Psoas muscle (tissue), 8 donors: Measurements from ENCODE around the gene MAL. TPM values are rescaled to one million over a fixed set of nuclear protein-coding genes. Genes with fewer than 3 reads are reported as not detected.

ENCODE experiments used
- ATAC-seq, 4 donors: fragments of 200-7000 bp; cut with Tn5 transposase; one replicate each; pipeline ENCODE4 v1.9.1; 2020; ENCODE audit warnings: moderate library complexity in 3 of 4, mild to moderate bottlenecking in 2 of 4
- DNase-seq, 2 donors: peaks; one replicate each; pipeline ENCODE4 v3.0.0-alpha.2; 2020
- H3K27ac ChIP-seq: fragments of 200-600 bp; one replicate; pipeline ENCODE4 v1.8.0; 2022
- H3K27me3 ChIP-seq, 3 donors: fragments of 200-600 bp in 1 of 3; one replicate each; pipeline versions ENCODE4 v1.6.1 to v1.8.0; 2013 to 2022; ENCODE audit warnings: low read length in 2 of 3, mild to moderate bottlenecking in 2 of 3, moderate library complexity in 1 of 3; ENCODE audit not compliant: insufficient read depth in 3 of 3
- H3K36me3 ChIP-seq, 2 donors: fragments of 200-600 bp in 1 of 2; one replicate each; pipeline versions ENCODE4 v1.6.1 to v1.8.0; 2013 to 2022; ENCODE audit warnings: low read depth in 1 of 2, mild to moderate bottlenecking in 1 of 2, moderate library complexity in 1 of 2; ENCODE audit not compliant: insufficient read depth in 1 of 2
- H3K4me1 ChIP-seq: fragments of 200-600 bp; one replicate; pipeline ENCODE4 v1.8.0; 2022
- H3K4me3 ChIP-seq: fragments of 200-600 bp; one replicate; pipeline ENCODE4 v1.8.0; 2022; ENCODE audit warnings: mild to moderate bottlenecking
- H3K9me3 ChIP-seq: fragments of 200-600 bp; one replicate; pipeline ENCODE4 v1.8.0; 2022
- CTCF ChIP-seq: fragments of 200-600 bp; IDR thresholded peaks from one replicate; pipeline ENCODE4 v1.8.0; 2022; ENCODE audit warnings: antibody characterized with exemption
- WGBS, 3 donors: extraction: QIAGEN DNeasy Blood & Tissue Kit; methylation state at CpG; one replicate each; pipeline versions ENCODE4 v1.1.6 to v1.1.7; 2013; 5-methylcytosine and 5-hydroxymethylcytosine counted together
- intact Hi-C, 2 donors: fragments of 100-400 bp; cut with DNase I; formaldehyde crosslinking; loops; one replicate each; pipeline versions ENCODE4 v1.11.0 to v1.14.2; 2022
- polyA plus RNA-seq, 3 donors: library from polyadenylated mRNA; stranded (reverse); fragments of 200-250 nt; gene quantifications; one replicate each; pipeline ENCODE4 v1.2.3, GENCODE V29; 2013
- total RNA-seq, 4 donors: library from RNA; stranded (reverse); fragmentation: NEBNext Ultra II Directional in 2 of 4; extraction: Animal tissue kit (Norgen Biotek cat#: 25700) in 2 of 4; gene quantifications; one replicate each; pipeline versions ENCODE4 v1.2.1 to v1.2.4, GENCODE V29; 2021 to 2023
- donor health status: healthy with polysubstance abuse.
- donor health status: DM: no; HTN: no; CAD: no; lungs with moderate emphysema.
- donor health status: Bipolar disorder and iron deficiency.
- donor health status: healthy.
- donor health status: DM: yes; HTN: yes; CAD: no.
- donor health status: DM: no; HTN: no; CAD: no.
- donor health status: DM: no; HTN: no; CAD: no.
- donor health status: DM: yes; HTN: yes; CAD: no.

The MAL gene
- total and polyA plus RNA-seq, 7 donors = 0.53 to 1.5 (median 0.93) TPM; not detected in 1

- H3K36me3 ChIP-seq = no peaks in the 10 kb centered on the region
- no peaks in the 10 kb centered on the region for H3K9me3 ChIP-seq
- H3K27me3 ChIP-seq = peaks cover 0 to 15% (median 4%) of the 10 kb centered on the region in 3 donors
- DNase-seq = no peak
- no peak overlapping the region for H3K27ac ChIP-seq
- 47 to 64% (median 56%) methylated on average over 15 of the region's 15 CpGs for WGBS, 3 donors
- H3K4me1 ChIP-seq = no peaks in the 10 kb centered on the region
- no peak for TF ChIP-seq CTCF
- intact Hi-C loops = no loop called here
- peak in 2 of 4 donors; percentile 20 to 22 for ATAC-seq
- no peak overlapping the region for H3K4me3 ChIP-seq
Observed at GRCh38 chr2:95056461-95057459, 31.3 kb downstream of the MAL start.

- 61 to 76% (median 68%) methylated on average over 28 of the region's 28 CpGs for WGBS, 3 donors
- intact Hi-C loops = no loop called here
- H3K27ac ChIP-seq = no peak overlapping the region
- no peaks in the 10 kb centered on the region for H3K4me1 ChIP-seq
- H3K27me3 ChIP-seq = peaks cover 0 to 15% (median 4%) of the 10 kb centered on the region in 3 donors
- no peak overlapping the region for H3K4me3 ChIP-seq
- no peak for TF ChIP-seq CTCF
- DNase-seq = no peak
- H3K9me3 ChIP-seq = no peaks in the 10 kb centered on the region
- ATAC-seq = no peak
- no peaks in the 10 kb centered on the region for H3K36me3 ChIP-seq
Observed at GRCh38 chr2:95057535-95058370, 32.2 kb downstream of the MAL start.

GRCh38 chr2:95058466-95058988, 33.0 kb downstream of the MAL start:
- DNase-seq = no peak
- H3K27ac ChIP-seq = no peak overlapping the region
- WGBS, 3 donors = 82 to 86% (median 83%) methylated on average over 9 of the region's 9 CpGs
- peaks cover 0 to 16% (median under 1%) of the 10 kb centered on the region in 3 donors for H3K27me3 ChIP-seq
- H3K4me1 ChIP-seq = no peaks in the 10 kb centered on the region
- TF ChIP-seq CTCF = no peak
- intact Hi-C loops = no loop called here
- no peaks in the 10 kb centered on the region for H3K36me3 ChIP-seq
- no peak for ATAC-seq
- no peak overlapping the region for H3K4me3 ChIP-seq
- H3K9me3 ChIP-seq = no peaks in the 10 kb centered on the region

GRCh38 chr2:95058989-95059641, 33.6 kb downstream of the MAL start:
- H3K27ac ChIP-seq = no peak overlapping the region

More at GRCh38 chr2:95058989-95059641, 33.6 kb downstream of the MAL start:
- 61 to 74% (median 68%) methylated on average over 10 to 11 of the region's 11 CpGs for WGBS, 3 donors
- TF ChIP-seq CTCF = no peak
- Histone ChIP-seq H3K9me3 (no peaks in the 10 kb centered on the region), H3K27me3 (peaks cover 0 to 18% (median 0%) of the 10 kb centered on the region in 3 donors), H3K36me3 (no peaks in the 10 kb centered on the region), H3K4me3 (no peak overlapping the region), H3K4me1 (no peaks in the 10 kb centered on the region)
- ATAC-seq (no peak), DNase-seq (no peak)
- intact Hi-C loops = no loop called here
